Stimulated activated CD4-positive, alpha-beta T cell treated with anti-CD3 and anti-CD28 coated beads, Interleukin-2, amount 100 ng/mL, for 48 hours (primary cell): Measurements from ENCODE around the gene TNFRSF4.

Experiments used
- DNase-seq, 2 donors: peaks; one replicate each; pipeline ENCODE4 v3.0.0-alpha.2; 2020

TNFRSF4 gene

GRCh38 chr1:1245178-1245816 lies 31.3 kb upstream of the TNFRSF4 start:
- DNase-seq: no peak

GRCh38 chr1:1244192-1244811 lies 30.3 kb upstream of the TNFRSF4 start:
- no peak for DNase-seq

- DNase-seq: no peak
Measured at GRCh38 chr1:1243807-1244191, 29.8 kb upstream of the TNFRSF4 start.

GRCh38 chr1:1243266-1243660 lies 29.3 kb upstream of the TNFRSF4 start:
- DNase-seq: no peak

- no peak for DNase-seq
Measured at GRCh38 chr1:1242461-1243265, 28.7 kb upstream of the TNFRSF4 start.

GRCh38 chr1:1241588-1242219 lies 27.8 kb upstream of the TNFRSF4 start:
- no peak for DNase-seq

- DNase-seq: no peak
Measured at GRCh38 chr1:1240822-1241587, 27.1 kb upstream of the TNFRSF4 start.

GRCh38 chr1:1240348-1240732 lies 26.4 kb upstream of the TNFRSF4 start:
- no peak for DNase-seq

GRCh38 chr1:1239614-1240347 lies 25.8 kb upstream of the TNFRSF4 start:
- no peak for DNase-seq

- DNase-seq: no peak
Measured at GRCh38 chr1:1239227-1239613, 25.3 kb upstream of the TNFRSF4 start.

- DNase-seq: no peak
Measured at GRCh38 chr1:1238702-1239178, 24.8 kb upstream of the TNFRSF4 start.

GRCh38 chr1:1237874-1238701 lies 24.1 kb upstream of the TNFRSF4 start:
- no peak for DNase-seq

GRCh38 chr1:1236945-1237873 lies 23.3 kb upstream of the TNFRSF4 start:
- DNase-seq: no peak

GRCh38 chr1:1236176-1236763 lies 22.3 kb upstream of the TNFRSF4 start:
- no peak for DNase-seq

GRCh38 chr1:1235016-1235744 lies 21.2 kb upstream of the TNFRSF4 start:
- DNase-seq: no peak

GRCh38 chr1:1234180-1234808 lies 20.3 kb upstream of the TNFRSF4 start:
- no peak for DNase-seq

- no peak for DNase-seq
Measured at GRCh38 chr1:1233567-1233892, 19.6 kb upstream of the TNFRSF4 start.

- DNase-seq: no peak
Measured at GRCh38 chr1:1232796-1233566, 19.0 kb upstream of the TNFRSF4 start.
